MM.1S (cell line): ENCODE measurements around the gene ALDH3B1.

Experiments used
- CTCF ChIP-seq: fragments of 300-600 bp; sonication (generic); IDR thresholded peaks from 2 replicates; pipeline ENCODE4 v1.5.1; 2016; ENCODE audit warnings: antibody characterized with exemption, low read length, mixed read lengths
- EZH2 ChIP-seq: fragments of 300-600 bp; sonication (generic); optimal IDR thresholded peaks from 2 replicates; pipeline ENCODE3; 2017; ENCODE audit warnings: low read depth, mild to moderate bottlenecking, antibody characterized with exemption, low read length, mixed read lengths

- TF ChIP-seq CTCF: no peak
- no peak for TF ChIP-seq EZH2
These were observed 7.0 kb downstream of the ALDH3B1 start for GRCh38 chr11:68016904-68017817.
